Fibroblast of pulmonary artery (primary cell): Measurements from ENCODE around the gene IGFLR1.

ENCODE experiments used
- DNase-seq: peaks from one replicate; pipeline ENCODE4 v3.0.0-alpha.2; 2010; ENCODE audit warnings: low read depth
- H3K4me3 ChIP-seq: replicated peaks from 2 replicates; pipeline ENCODE4 v1.5.1; 2011; ENCODE audit warnings: low read depth, mild to moderate bottlenecking, control low read depth, low read length, moderate library complexity
- TF ChIP-seq, protein P1 (sequence below): IDR thresholded peaks from 2 replicates; pipeline ENCODE4 v1.5.1; 2011; ENCODE audit warnings: mild to moderate bottlenecking, control low read depth, low read length, inconsistent platforms; ENCODE audit errors: missing control alignments

The IGFLR1 gene

GRCh38 chr19:35748106-35749020, 6.1 kb upstream of the IGFLR1 start, which contains the start of gene LIN37:
TSS of gene LIN37 (plus strand) at chr19:35748576. CDS start at chr19:35748725, 149 bp downstream.
- peak within 1 kb of the TSS; percentile 100 for H3K4me3 ChIP-seq
- TF ChIP-seq, protein P1, sequence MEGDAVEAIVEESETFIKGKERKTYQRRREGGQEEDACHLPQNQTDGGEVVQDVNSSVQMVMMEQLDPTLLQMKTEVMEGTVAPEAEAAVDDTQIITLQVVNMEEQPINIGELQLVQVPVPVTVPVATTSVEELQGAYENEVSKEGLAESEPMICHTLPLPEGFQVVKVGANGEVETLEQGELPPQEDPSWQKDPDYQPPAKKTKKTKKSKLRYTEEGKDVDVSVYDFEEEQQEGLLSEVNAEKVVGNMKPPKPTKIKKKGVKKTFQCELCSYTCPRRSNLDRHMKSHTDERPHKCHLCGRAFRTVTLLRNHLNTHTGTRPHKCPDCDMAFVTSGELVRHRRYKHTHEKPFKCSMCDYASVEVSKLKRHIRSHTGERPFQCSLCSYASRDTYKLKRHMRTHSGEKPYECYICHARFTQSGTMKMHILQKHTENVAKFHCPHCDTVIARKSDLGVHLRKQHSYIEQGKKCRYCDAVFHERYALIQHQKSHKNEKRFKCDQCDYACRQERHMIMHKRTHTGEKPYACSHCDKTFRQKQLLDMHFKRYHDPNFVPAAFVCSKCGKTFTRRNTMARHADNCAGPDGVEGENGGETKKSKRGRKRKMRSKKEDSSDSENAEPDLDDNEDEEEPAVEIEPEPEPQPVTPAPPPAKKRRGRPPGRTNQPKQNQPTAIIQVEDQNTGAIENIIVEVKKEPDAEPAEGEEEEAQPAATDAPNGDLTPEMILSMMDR, result no peak
- peak; percentile 100 for DNase-seq

- TF ChIP-seq, protein P1, result no peak
- no peak for DNase-seq
- peak overlapping the region; percentile 92 for H3K4me3 ChIP-seq
Measured at GRCh38 chr19:35746531-35746930, 4.3 kb upstream of the IGFLR1 start.

DNA sequence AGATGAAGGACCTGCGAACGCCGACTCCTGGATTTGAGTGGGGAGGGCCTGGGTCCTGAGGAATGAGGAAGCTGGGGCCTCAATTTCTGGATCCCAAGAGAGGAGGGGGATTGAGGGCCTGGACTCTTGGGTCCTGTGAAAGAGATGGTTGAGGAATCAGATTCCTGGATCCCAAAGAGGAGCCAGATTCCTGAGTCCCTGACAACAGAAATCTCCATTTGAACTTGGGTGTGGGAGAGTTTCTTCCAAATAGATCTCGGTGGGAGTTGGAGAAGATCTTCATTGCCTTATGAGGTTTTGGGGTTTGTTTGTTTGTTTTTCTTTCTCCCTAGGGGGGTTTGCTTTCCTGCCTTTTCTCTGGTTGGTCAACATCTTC, 3.8 kb upstream of the IGFLR1 start:
- DNase-seq, result no peak
- TF ChIP-seq, protein P1, result no peak

GRCh38 chr19:35745328-35746086, 3.3 kb upstream of the IGFLR1 start, which contains the start of the genes PSENEN and U2AF1L4:
TSS of gene PSENEN (plus strand) at chr19:35745651. CDS start at chr19:35745931, 280 bp downstream.
TSS of gene U2AF1L4 (minus strand) at chr19:35745418. CDS start at chr19:35745391, 27 bp downstream.
- peak; percentile 100 for DNase-seq
- TF ChIP-seq, protein P1, result no peak
- peak within 1 kb of the TSS; percentile 92 for H3K4me3 ChIP-seq

More for the DNA sequence above, 3.8 kb upstream of the IGFLR1 start:
- peak overlapping the region; percentile 92 for H3K4me3 ChIP-seq

DNA sequence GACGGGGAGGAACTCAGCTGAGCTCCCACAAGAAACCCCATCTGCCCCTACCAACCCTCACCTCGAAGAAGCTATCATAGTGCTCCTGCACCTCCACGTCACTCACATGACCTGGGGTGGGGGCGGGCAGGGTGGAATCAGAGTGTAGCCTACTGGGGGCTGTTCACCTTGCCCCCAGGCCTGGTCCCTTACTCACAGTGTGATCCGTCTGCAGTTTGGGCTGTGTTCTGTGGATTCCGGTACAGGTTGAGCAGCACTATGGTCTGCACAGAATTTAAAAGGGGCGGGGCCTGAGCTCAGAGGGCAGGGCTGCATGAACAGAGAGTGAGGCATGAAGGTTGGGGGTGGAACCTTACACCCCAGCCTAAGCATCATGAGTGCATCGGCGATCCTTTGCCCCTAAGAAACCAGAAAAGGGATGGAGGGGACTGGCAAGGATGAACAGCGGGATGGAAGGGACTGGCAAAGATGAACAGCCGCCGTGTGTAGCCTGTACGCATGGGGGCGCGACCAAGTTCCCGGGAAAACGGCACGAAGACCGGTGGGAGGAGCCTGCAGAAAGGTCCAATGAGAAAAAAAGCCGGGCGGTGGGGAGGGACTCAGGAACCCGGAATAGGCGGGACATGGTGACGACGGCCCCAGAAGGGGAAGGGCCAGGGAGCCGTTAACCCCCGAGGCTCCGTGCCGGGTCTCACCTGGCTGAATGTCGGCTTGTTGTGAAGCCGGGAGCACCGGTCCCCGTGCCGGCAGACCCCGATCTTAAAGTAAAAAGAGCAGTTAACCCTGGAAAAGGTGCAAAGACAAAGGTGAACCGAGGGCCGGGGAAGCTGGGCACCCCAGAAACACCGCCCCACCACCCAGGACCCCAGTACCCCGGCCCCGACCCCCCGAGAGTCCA, 2.4 kb upstream of the IGFLR1 start:
- peak; percentile 96 for DNase-seq
- H3K4me3 ChIP-seq, result peak overlapping the region; percentile 92
- TF ChIP-seq, protein P1, result peak; percentile 45

- TF ChIP-seq, protein P1, result no peak
- H3K4me3 ChIP-seq, result no peak overlapping the region
- no peak for DNase-seq
Measured at GRCh38 chr19:35743640-35744429, 1.6 kb upstream of the IGFLR1 start.
